Neural crest cell (in vitro differentiated cells): ENCODE data around the gene RETN. TPM values are rescaled to one million over a fixed set of nuclear protein-coding genes. Genes with fewer than 3 reads are reported as not detected.

Experiments
- DNase-seq: peaks from one replicate; pipeline ENCODE4 v3.0.0; 2021; ENCODE audit warnings: low read depth, mixed read lengths, low spot score
- H3K27ac Mint-ChIP-seq: one replicate; pipeline ENCODE4 v1.8.0; 2021; ENCODE audit warnings: mild to moderate bottlenecking, mixed read lengths; ENCODE audit not compliant: unreplicated experiment
- H3K27me3 Mint-ChIP-seq: 2 replicates; pipeline ENCODE4 v1.8.0; 2021; ENCODE audit warnings: low read depth, mild to moderate bottlenecking, mixed read lengths
- H3K36me3 Mint-ChIP-seq: 2 replicates; pipeline ENCODE4 v1.8.0; 2021; ENCODE audit warnings: low read depth, mild to moderate bottlenecking, mixed read lengths
- H3K4me1 Mint-ChIP-seq: 2 replicates; pipeline ENCODE4 v1.8.0; 2021; ENCODE audit warnings: mixed read lengths
- H3K4me3 Mint-ChIP-seq: one replicate; pipeline ENCODE4 v1.8.0; 2021; ENCODE audit warnings: mild to moderate bottlenecking, mixed read lengths
- H3K9me3 Mint-ChIP-seq: 2 replicates; pipeline ENCODE4 v1.8.0; 2021; ENCODE audit warnings: mixed read lengths
- total RNA-seq: library from RNA; stranded (reverse); gene quantifications from 2 replicates; pipeline ENCODE4 v1.2.1, GENCODE V29; 2021
- TF ChIP-seq, protein P1 (sequence below): fragments of 200-600 bp; sonication (generic); conservative IDR thresholded peaks from 2 replicates; pipeline ENCODE4 v1.5.0; 2021; ENCODE audit warnings: antibody characterized with exemption, mild to moderate bottlenecking

The RETN gene
- total RNA-seq, 1 donor from 2014 or later, result not detected

DNA sequence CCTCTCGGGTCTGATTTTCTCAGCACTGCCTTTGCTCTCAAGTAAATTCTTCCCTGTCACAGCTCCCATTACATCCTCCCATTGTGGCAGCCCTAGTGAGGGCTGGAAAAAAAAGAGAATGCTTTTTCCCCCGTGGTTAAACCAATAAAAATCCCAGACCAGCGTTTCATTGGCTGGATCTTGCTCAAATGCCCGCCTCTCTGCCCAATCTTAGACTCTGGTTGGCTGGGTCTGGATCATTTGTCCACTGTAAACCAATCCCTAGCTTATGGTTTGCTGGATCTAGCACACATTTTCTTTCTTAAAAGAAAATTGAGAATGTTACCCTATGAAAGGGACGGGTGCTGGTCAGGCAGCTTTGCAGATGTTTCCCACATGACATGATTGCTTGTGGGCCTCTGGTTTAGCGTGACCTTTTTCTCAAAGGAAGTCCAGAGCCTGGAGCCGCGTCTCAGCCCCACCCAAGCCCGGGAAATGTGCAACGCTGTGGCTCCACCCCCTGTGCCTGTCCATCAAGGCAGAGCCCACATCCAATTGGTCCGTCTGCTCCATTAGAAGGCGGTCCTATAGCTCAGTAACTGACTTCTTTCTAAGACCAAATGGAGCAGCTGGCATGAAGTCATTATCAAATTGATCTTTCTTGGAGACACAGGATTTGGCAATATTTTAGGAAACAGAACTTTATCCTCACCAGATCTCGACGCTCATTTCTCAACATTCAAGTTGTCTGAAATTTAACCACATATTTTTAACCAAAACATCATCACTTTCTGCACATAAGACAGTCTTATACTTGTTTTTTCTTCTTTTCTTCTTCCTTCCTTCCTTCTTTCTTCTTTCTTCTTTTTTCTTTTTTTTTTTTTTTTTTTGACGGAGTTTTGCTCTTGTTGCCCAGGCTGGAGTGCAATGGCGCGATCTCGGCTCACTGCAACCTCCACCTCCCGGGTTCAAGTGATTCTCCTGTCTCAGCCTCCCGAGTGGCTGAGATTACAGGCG, 5.5 kb downstream of the RETN start:
- DNase-seq, result peak; percentile 50
- peaks cover 87% of the 10 kb centered on the region for H3K27me3 Mint-ChIP-seq
- peak overlapping the region; percentile 17 for H3K4me3 Mint-ChIP-seq
- no peak overlapping the region for H3K27ac Mint-ChIP-seq
- H3K36me3 Mint-ChIP-seq, result no peaks in the 10 kb centered on the region
- H3K9me3 Mint-ChIP-seq, result peaks cover 3% of the 10 kb centered on the region
- TF ChIP-seq, protein P1, sequence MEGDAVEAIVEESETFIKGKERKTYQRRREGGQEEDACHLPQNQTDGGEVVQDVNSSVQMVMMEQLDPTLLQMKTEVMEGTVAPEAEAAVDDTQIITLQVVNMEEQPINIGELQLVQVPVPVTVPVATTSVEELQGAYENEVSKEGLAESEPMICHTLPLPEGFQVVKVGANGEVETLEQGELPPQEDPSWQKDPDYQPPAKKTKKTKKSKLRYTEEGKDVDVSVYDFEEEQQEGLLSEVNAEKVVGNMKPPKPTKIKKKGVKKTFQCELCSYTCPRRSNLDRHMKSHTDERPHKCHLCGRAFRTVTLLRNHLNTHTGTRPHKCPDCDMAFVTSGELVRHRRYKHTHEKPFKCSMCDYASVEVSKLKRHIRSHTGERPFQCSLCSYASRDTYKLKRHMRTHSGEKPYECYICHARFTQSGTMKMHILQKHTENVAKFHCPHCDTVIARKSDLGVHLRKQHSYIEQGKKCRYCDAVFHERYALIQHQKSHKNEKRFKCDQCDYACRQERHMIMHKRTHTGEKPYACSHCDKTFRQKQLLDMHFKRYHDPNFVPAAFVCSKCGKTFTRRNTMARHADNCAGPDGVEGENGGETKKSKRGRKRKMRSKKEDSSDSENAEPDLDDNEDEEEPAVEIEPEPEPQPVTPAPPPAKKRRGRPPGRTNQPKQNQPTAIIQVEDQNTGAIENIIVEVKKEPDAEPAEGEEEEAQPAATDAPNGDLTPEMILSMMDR, result no peak
- H3K4me1 Mint-ChIP-seq, result no peaks in the 10 kb centered on the region

DNA sequence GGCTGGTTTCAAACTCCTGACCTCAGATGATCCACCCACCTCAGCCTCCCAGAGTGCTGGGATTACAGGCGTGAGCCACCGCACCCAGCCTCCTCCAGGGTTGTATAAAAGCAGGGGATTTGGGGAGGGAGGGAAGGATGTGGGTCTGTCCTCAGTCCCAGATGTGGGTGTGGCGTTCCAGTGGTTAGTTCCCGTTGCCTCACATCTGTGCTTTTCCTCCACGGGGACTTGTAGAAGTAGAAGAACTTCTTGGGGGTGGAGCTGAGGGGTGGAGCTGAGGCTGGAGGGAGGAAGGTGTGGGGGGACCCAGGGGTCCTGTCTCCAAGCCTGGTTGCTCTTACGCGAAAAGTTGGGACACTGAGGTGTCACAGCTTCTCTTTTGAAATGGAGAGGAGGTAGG, 7.5 kb downstream of the RETN start:
- no peak overlapping the region for H3K4me3 Mint-ChIP-seq
- TF ChIP-seq, protein P1, result no peak
- DNase-seq, result no peak
- no peaks in the 10 kb centered on the region for H3K36me3 Mint-ChIP-seq
- peaks cover 3% of the 10 kb centered on the region for H3K9me3 Mint-ChIP-seq
- H3K27me3 Mint-ChIP-seq, result peaks cover 75% of the 10 kb centered on the region
- no peaks in the 10 kb centered on the region for H3K4me1 Mint-ChIP-seq
- no peak overlapping the region for H3K27ac Mint-ChIP-seq

DNA sequence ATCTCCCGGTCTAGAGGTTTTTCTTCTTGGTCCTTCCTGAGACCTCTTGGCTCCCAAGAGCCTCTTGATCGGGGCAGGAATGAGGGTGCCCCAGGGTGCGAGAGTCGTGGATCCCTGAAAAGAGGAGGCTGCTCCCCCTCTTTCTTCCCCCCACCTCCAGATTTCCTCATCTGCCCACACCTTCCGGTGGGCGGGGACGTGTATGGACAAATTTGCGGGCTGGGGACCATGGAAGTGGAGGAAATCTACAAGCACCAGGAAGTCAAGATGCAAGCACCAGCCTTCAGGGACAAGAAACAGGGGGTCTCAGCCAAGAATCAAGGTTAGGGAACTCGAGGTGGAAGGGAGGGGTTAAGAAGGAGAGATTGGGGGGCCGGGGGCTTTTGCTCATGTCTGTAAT, 8.0 kb downstream of the RETN start, which contains the start of gene MCEMP1:
TSS of gene MCEMP1 (plus strand) at position 237 of the 400 bp plus-strand sequence. CDS start at position 268, 31 bp downstream.
- peaks cover 3% of the 10 kb centered on the region for H3K4me1 Mint-ChIP-seq
- H3K9me3 Mint-ChIP-seq, result peaks cover 3% of the 10 kb centered on the region
- no peak for DNase-seq
- peak within 1 kb of the TSS; percentile 41 for H3K4me3 Mint-ChIP-seq
- H3K27ac Mint-ChIP-seq, result no peak within 1 kb of the TSS
- peaks cover 70% of the 10 kb centered on the region for H3K27me3 Mint-ChIP-seq
- no peaks in the 10 kb centered on the region for H3K36me3 Mint-ChIP-seq
- TF ChIP-seq, protein P1, result no peak

DNA sequence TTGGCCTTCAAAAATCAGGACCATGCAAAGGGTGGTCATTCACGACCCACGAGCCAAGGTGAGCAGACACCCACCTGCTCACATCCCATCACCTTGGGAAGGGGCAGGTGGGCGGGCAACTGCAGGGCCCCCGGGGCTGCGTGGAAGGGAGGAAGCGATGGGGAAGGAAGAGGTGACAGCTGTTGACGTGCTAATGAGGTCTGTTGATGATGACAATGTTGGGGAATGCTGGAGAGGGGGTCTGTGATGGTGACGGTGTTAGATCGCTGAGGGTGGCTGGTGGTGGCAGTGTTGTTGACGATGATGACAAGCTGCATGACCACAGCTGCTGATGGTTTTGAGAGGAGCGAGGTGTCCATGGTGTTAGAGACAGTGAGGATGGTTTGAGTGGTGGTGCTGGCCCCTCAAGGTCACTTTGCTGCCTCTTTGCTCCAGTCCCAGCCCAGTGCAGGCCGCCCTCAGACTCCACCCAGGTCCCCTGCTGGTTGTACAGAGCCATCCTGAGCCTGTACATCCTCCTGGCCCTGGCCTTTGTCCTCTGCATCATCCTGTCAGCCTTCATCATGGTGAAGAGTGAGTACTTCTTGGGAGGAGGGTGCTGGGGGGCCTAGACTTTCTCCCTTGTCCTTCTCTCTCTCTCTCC, 8.9 kb downstream of the RETN start:
- Mint-ChIP-seq H3K27me3 (peaks cover 62% of the 10 kb centered on the region), H3K4me1 (peaks cover 4% of the 10 kb centered on the region), H3K9me3 (peaks cover 3% of the 10 kb centered on the region), H3K27ac (no peak overlapping the region), H3K4me3 (peak overlapping the region; percentile 41), H3K36me3 (no peaks in the 10 kb centered on the region)
- DNase-seq, result no peak
- TF ChIP-seq, protein P1, result no peak

DNA sequence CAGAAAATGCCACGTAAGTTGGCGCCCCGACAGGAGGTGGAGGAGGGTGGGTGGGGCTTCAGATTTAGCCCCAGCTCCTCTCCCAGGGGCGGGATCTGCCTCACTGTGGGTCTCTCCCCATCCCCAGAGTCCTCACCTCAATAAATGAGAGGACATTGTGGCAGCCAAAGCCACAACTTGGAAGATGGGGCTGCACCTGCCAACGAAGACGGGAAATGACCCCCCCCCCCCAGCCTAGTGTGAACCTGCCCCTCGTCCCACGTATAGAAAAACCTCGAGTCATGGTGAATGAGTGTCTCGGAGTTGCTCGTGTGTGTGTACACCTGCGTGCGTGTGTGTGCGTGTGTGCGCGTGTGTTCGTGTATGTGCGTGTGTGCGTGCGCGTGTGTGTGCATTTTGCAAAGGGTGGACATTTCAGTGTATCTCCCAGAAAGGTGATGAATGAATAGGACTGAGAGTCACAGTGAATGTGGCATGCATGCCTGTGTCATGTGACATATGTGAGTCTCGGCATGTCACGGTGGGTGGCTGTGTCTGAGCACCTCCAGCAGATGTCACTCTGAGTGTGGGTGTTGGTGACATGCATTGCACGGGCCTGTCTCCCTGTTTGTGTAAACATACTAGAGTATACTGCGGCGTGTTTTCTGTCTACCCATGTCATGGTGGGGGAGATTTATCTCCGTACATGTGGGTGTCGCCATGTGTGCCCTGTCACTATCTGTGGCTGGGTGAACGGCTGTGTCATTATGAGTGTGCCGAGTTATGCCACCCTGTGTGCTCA, 10.3 kb downstream of the RETN start:
- TF ChIP-seq, protein P1, result no peak
- H3K4me3 Mint-ChIP-seq, result peak overlapping the region; percentile 90
- H3K9me3 Mint-ChIP-seq, result peaks cover 3% of the 10 kb centered on the region
- H3K27me3 Mint-ChIP-seq, result peaks cover 48% of the 10 kb centered on the region
- H3K36me3 Mint-ChIP-seq, result no peaks in the 10 kb centered on the region
- peaks cover 4% of the 10 kb centered on the region for H3K4me1 Mint-ChIP-seq
- no peak overlapping the region for H3K27ac Mint-ChIP-seq
- no peak for DNase-seq
